Measurements from ENCODE around the gene TTC21B. TPM values are rescaled to one million over a fixed set of nuclear protein-coding genes. Genes with fewer than 3 reads are reported as not detected.

The TTC21B gene
- total and polyA plus RNA-seq, 2 donors from 2014 or later = 8.4 to 15.2 TPM

DNA sequence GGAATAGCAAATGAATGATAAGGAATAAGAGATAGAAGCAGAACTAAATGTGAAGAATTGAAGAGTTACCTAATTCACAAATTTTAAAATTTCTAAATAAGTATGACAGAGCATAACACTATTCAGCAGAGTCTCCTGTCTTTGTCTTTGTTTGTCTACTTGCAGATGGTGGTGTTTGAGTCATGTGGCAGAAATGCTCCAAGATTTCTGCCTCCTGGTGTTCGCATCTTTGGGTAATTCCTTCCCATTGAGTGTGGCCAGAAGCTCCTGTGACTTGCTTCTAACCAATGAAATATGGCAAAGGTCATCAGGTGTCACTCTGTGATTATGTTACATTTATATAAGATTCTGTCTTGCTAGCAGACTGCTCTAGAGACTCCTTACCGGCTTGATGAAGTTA lies 114.0 kb downstream of the TTC21B start:
- DNase-seq (no peak), FAIRE-seq (no peak)
- Histone ChIP-seq H3K4me3 (ENCODE audit: low read length in 3 of 3) (no peak overlapping the region), H3K4me1 (ENCODE audit: control insufficient read depth in 2 of 3, insufficient read depth in 2 of 3, low read depth in 1 of 3, low read length in 3 of 3) (no peaks in the 10 kb centered on the region), H3K9me3 (ENCODE audit: control insufficient read depth in 2 of 3, insufficient read depth in 1 of 3, low read length in 3 of 3) (no peaks in the 10 kb centered on the region), H3K36me3 (ENCODE audit: control insufficient read depth in 2 of 3, insufficient read depth in 3 of 3, low read length in 3 of 3) (no peaks in the 10 kb centered on the region), H3K27ac (ENCODE audit: low read depth in 2 of 2, low read length in 2 of 2) (no peak overlapping the region), H3K9ac (ENCODE audit: low read length in 3 of 3) (no peak overlapping the region), H3K27me3 (ENCODE audit: control insufficient read depth, insufficient read depth, low read length) (no peaks in the 10 kb centered on the region)
- intact Hi-C loops (cut with DNase I) = no loop called here
- TF ChIP-seq, protein P1, sequence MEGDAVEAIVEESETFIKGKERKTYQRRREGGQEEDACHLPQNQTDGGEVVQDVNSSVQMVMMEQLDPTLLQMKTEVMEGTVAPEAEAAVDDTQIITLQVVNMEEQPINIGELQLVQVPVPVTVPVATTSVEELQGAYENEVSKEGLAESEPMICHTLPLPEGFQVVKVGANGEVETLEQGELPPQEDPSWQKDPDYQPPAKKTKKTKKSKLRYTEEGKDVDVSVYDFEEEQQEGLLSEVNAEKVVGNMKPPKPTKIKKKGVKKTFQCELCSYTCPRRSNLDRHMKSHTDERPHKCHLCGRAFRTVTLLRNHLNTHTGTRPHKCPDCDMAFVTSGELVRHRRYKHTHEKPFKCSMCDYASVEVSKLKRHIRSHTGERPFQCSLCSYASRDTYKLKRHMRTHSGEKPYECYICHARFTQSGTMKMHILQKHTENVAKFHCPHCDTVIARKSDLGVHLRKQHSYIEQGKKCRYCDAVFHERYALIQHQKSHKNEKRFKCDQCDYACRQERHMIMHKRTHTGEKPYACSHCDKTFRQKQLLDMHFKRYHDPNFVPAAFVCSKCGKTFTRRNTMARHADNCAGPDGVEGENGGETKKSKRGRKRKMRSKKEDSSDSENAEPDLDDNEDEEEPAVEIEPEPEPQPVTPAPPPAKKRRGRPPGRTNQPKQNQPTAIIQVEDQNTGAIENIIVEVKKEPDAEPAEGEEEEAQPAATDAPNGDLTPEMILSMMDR (IDR thresholded peaks at IDR 0.05; ENCODE audit: borderline replicate concordance, extremely low read depth, insufficient read depth) = no peak

DNA sequence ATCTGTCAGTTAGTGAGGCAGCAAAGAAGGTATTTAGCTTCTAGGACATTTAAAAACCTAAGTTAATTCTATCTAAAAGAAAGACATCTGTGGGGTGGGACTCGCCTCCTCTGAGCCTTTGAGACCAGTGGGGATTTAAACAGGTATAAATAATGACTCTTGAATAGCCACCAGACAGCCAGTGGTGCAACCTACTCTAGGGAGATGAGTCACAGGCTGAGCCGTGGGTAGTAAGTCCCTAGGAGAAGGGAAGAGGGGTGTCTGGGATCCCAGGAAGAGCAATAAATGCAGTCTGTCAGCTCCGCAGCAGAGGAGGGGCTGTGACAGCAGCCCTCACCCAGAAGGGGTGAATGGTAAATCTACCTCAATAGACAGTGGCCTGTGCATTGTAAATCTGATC lies 116.5 kb downstream of the TTC21B start:
- no peak overlapping the region for H3K9ac ChIP-seq (ENCODE audit: low read length in 3 of 3)
- no peak overlapping the region for H3K4me3 ChIP-seq (ENCODE audit: low read length in 3 of 3)
- H3K9me3 ChIP-seq (ENCODE audit: control insufficient read depth in 2 of 3, insufficient read depth in 1 of 3, low read length in 3 of 3) = no peaks in the 10 kb centered on the region
- H3K36me3 ChIP-seq (ENCODE audit: control insufficient read depth in 2 of 3, insufficient read depth in 3 of 3, low read length in 3 of 3) = no peaks in the 10 kb centered on the region
- no peak for FAIRE-seq
- no peak for DNase-seq
- no peaks in the 10 kb centered on the region for H3K27me3 ChIP-seq (ENCODE audit: control insufficient read depth, insufficient read depth, low read length)
- TF ChIP-seq, protein P1 (IDR thresholded peaks at IDR 0.05; ENCODE audit: borderline replicate concordance, extremely low read depth, insufficient read depth) = no peak
- intact Hi-C loops (cut with DNase I) = no loop called here
- H3K27ac ChIP-seq (ENCODE audit: low read depth in 2 of 2, low read length in 2 of 2) = no peak overlapping the region
- H3K4me1 ChIP-seq (ENCODE audit: control insufficient read depth in 2 of 3, insufficient read depth in 2 of 3, low read depth in 1 of 3, low read length in 3 of 3) = no peaks in the 10 kb centered on the region

DNA sequence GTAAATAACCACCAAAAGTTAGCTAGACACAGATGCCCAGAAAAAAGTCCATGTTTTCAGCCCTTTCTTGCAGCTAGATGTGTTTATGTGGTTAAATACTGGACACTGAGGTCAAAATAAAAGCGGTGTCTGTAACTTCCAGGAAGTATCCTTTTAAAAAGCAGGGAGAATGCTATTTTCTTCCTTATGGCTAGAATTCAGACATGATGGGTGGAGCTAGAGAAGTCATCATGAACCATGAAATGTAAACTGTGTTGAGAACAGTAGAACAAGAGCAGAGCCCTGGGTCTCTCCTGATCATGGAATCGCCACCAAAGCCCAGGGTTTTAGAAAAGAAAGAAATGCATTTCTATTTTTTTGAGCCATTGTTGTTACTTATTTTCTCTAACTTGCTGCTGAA lies 118.2 kb downstream of the TTC21B start:
- DNase-seq (no peak), FAIRE-seq (no peak)
- Histone ChIP-seq H3K4me1 (ENCODE audit: control insufficient read depth in 2 of 3, insufficient read depth in 2 of 3, low read depth in 1 of 3, low read length in 3 of 3) (no peaks in the 10 kb centered on the region), H3K9ac (ENCODE audit: low read length in 3 of 3) (no peak overlapping the region), H3K9me3 (ENCODE audit: control insufficient read depth in 2 of 3, insufficient read depth in 1 of 3, low read length in 3 of 3) (no peaks in the 10 kb centered on the region), H3K27me3 (ENCODE audit: control insufficient read depth, insufficient read depth, low read length) (no peaks in the 10 kb centered on the region), H3K27ac (ENCODE audit: low read depth in 2 of 2, low read length in 2 of 2) (no peak overlapping the region), H3K36me3 (ENCODE audit: control insufficient read depth in 2 of 3, insufficient read depth in 3 of 3, low read length in 3 of 3) (no peaks in the 10 kb centered on the region), H3K4me3 (ENCODE audit: low read length in 3 of 3) (no peak overlapping the region)
- TF ChIP-seq, protein P1 (IDR thresholded peaks at IDR 0.05; ENCODE audit: borderline replicate concordance, extremely low read depth, insufficient read depth) = no peak
- intact Hi-C loops (cut with DNase I) = no loop called here

DNA sequence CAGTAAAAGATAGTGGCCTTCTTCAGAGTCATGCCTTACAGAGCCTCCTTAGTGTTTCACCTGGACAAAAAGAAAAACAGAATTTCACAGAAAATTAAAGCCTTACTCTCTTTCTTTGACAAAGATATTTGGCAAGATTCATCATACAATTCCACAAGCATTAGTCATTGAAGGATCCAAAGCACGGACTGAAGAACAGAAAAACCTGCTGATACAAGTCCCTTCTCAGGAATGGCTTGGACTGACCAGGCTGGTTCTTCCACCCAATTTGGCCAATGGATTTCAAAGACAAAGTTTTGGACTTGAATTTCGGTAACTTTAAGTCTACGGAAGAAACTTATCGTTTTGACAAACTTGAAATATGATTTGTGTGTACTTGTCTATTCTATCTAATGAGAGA lies 120.4 kb downstream of the TTC21B start:
- H3K36me3 ChIP-seq (ENCODE audit: control insufficient read depth in 2 of 3, insufficient read depth in 3 of 3, low read length in 3 of 3) = no peaks in the 10 kb centered on the region
- no peak overlapping the region for H3K9ac ChIP-seq (ENCODE audit: low read length in 3 of 3)
- intact Hi-C loops (cut with DNase I) = no loop called here
- TF ChIP-seq, protein P1 (IDR thresholded peaks at IDR 0.05; ENCODE audit: borderline replicate concordance, extremely low read depth, insufficient read depth) = no peak
- no peak for DNase-seq
- H3K27ac ChIP-seq (ENCODE audit: low read depth in 2 of 2, low read length in 2 of 2) = no peak overlapping the region
- no peak for FAIRE-seq
- no peaks in the 10 kb centered on the region for H3K4me1 ChIP-seq (ENCODE audit: control insufficient read depth in 2 of 3, insufficient read depth in 2 of 3, low read depth in 1 of 3, low read length in 3 of 3)
- H3K9me3 ChIP-seq (ENCODE audit: control insufficient read depth in 2 of 3, insufficient read depth in 1 of 3, low read length in 3 of 3) = no peaks in the 10 kb centered on the region
- no peaks in the 10 kb centered on the region for H3K27me3 ChIP-seq (ENCODE audit: control insufficient read depth, insufficient read depth, low read length)
- H3K4me3 ChIP-seq (ENCODE audit: low read length in 3 of 3) = no peak overlapping the region

Measured in kidney (tissue), 14 donors.